Activated CD4-positive, CD25-positive, alpha-beta regulatory T cell treated with anti-CD3 and anti-CD28 coated beads, Interleukin-2, amount 50 U/mL, for 72 hours (primary cell): Measurements from ENCODE around the gene SCAMP5.
A peak's percentile ranks its signal among the peaks of the same experiment; 100 is the strongest.

Experiments used
- DNase-seq: peaks from one replicate; pipeline ENCODE4 v3.0.0; 2021

Gene SCAMP5

GRCh38 chr15:75050283-75050682, 54.9 kb downstream of the SCAMP5 start:
- DNase-seq = no peak

- DNase-seq = no peak
Measured at GRCh38 chr15:75051191-75051608, 55.8 kb downstream of the SCAMP5 start.

GRCh38 chr15:75051711-75052110, 56.3 kb downstream of the SCAMP5 start:
- DNase-seq = no peak

GRCh38 chr15:75052972-75053747, 57.8 kb downstream of the SCAMP5 start:
- no peak for DNase-seq

- no peak for DNase-seq
Measured at GRCh38 chr15:75053748-75054125, 58.4 kb downstream of the SCAMP5 start.

GRCh38 chr15:75054172-75054897, 59.0 kb downstream of the SCAMP5 start:
- no peak for DNase-seq

GRCh38 chr15:75056036-75056435, 60.7 kb downstream of the SCAMP5 start:
- DNase-seq = no peak

- no peak for DNase-seq
Measured at GRCh38 chr15:75058127-75058905, 63.0 kb downstream of the SCAMP5 start.

GRCh38 chr15:75059607-75060006, 64.2 kb downstream of the SCAMP5 start:
- DNase-seq = peak; percentile 16

- DNase-seq = no peak
Measured at GRCh38 chr15:75061272-75061671, 65.9 kb downstream of the SCAMP5 start.

- DNase-seq = no peak
Measured at GRCh38 chr15:75062706-75063105, 67.3 kb downstream of the SCAMP5 start.

- DNase-seq = no peak
Measured at GRCh38 chr15:75063338-75063737, 68.0 kb downstream of the SCAMP5 start.

GRCh38 chr15:75063889-75064288, 68.5 kb downstream of the SCAMP5 start:
- DNase-seq = no peak

GRCh38 chr15:75064846-75065245, 69.5 kb downstream of the SCAMP5 start:
- DNase-seq = no peak

- no peak for DNase-seq
Measured at GRCh38 chr15:75065467-75065850, 70.1 kb downstream of the SCAMP5 start.

- no peak for DNase-seq
Measured at GRCh38 chr15:75065851-75066509, 70.6 kb downstream of the SCAMP5 start.

- DNase-seq = no peak
Measured at GRCh38 chr15:75067123-75067830, 71.9 kb downstream of the SCAMP5 start.

GRCh38 chr15:75068748-75069147, 73.4 kb downstream of the SCAMP5 start:
- DNase-seq = no peak

- no peak for DNase-seq
Measured at GRCh38 chr15:75069301-75069925, 74.0 kb downstream of the SCAMP5 start.

- DNase-seq = no peak
Measured at GRCh38 chr15:75070674-75071073, 75.3 kb downstream of the SCAMP5 start.
